Gastrocnemius medialis (tissue), 4 donors: ENCODE measurements around the gene FYB2.

ENCODE experiments used
- POLR2A ChIP-seq, 2 donors: fragments of 450-650 bp; IDR thresholded peaks; one replicate each; pipeline ENCODE4 v1.6.1; 2017; ENCODE audit warnings: antibody characterized with exemption in 2 of 2, mild to moderate bottlenecking in 2 of 2, moderate library complexity in 2 of 2
- TF ChIP-seq, protein P1 (sequence below), 5 experiments: fragments of 450-650 bp in 3 of 5; fragments of 200-600 bp in 2 of 5; sonication (generic) in 2 of 5; IDR thresholded peaks in 4 of 5; conservative IDR thresholded peaks in 1 of 5; 1 replicate in 4 of 5; 2 replicates in 1 of 5; pipeline ENCODE4 v1.5.1; 2016 to 2019; ENCODE audit warnings: antibody characterized with exemption in 5 of 5, mild to moderate bottlenecking in 3 of 5, moderate library complexity in 3 of 5

DNA sequence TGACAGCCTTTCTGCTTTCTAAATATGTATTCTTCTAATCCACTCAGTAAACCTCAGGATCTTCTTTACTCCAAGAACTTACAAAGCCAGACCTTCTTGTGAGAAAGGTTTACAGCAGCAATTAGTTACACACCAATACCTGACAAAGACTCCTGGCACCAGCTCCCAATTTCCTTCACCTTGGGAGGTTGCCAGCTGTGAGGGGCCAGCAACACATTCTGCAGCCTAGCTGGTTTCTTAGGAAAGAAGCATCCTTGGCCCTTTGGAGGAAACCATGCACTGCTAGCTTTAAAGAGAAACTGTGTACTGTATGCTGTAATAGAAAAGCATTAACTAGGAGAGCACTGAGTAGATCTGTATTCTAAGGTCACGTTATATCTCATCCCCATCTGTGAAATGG is 10.8 kb downstream of the FYB2 start:
- TF ChIP-seq, protein P1, sequence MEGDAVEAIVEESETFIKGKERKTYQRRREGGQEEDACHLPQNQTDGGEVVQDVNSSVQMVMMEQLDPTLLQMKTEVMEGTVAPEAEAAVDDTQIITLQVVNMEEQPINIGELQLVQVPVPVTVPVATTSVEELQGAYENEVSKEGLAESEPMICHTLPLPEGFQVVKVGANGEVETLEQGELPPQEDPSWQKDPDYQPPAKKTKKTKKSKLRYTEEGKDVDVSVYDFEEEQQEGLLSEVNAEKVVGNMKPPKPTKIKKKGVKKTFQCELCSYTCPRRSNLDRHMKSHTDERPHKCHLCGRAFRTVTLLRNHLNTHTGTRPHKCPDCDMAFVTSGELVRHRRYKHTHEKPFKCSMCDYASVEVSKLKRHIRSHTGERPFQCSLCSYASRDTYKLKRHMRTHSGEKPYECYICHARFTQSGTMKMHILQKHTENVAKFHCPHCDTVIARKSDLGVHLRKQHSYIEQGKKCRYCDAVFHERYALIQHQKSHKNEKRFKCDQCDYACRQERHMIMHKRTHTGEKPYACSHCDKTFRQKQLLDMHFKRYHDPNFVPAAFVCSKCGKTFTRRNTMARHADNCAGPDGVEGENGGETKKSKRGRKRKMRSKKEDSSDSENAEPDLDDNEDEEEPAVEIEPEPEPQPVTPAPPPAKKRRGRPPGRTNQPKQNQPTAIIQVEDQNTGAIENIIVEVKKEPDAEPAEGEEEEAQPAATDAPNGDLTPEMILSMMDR (IDR thresholded peaks at IDR 0.05 in 4 of 5, conservative IDR thresholded peaks at IDR 0.05 in 1 of 5) = no peak
- no peak for TF ChIP-seq POLR2A (IDR thresholded peaks at IDR 0.05)
